Body of pancreas (tissue), 4 donors: ENCODE results near the gene RABL3.

Experiments
- CTCF ChIP-seq, 7 experiments: fragments of 450-650 bp in 4 of 7; fragments of 200-600 bp in 3 of 7; sonication (generic) in 3 of 7; IDR thresholded peaks; one replicate each; pipeline ENCODE4 v1.5.1; 2016 to 2019; ENCODE audit warnings: antibody characterized with exemption in 7 of 7
- POLR2A ChIP-seq, 3 donors: fragments of 450-650 bp; IDR thresholded peaks; one replicate each; pipeline ENCODE4 v1.6.1; 2016; ENCODE audit warnings: antibody characterized with exemption in 3 of 3, mild to moderate bottlenecking in 2 of 3

GRCh38 chr3:120705884-120706582 is 36.3 kb downstream of the RABL3 start:
- TF ChIP-seq POLR2A (IDR thresholded peaks at IDR 0.05) (no peak), CTCF (IDR thresholded peaks at IDR 0.05) (no peak)
